HG03521 (cell line): ENCODE results near the gene ABCB4.

Source experiments
- ATAC-seq: cut with Tn5 transposase; IDR thresholded peaks from one replicate; pipeline ENCODE4 v1.9.1; 2021; ENCODE audit warnings: mild to moderate bottlenecking, moderate library complexity; ENCODE audit not compliant: unreplicated experiment

The ABCB4 gene

DNA sequence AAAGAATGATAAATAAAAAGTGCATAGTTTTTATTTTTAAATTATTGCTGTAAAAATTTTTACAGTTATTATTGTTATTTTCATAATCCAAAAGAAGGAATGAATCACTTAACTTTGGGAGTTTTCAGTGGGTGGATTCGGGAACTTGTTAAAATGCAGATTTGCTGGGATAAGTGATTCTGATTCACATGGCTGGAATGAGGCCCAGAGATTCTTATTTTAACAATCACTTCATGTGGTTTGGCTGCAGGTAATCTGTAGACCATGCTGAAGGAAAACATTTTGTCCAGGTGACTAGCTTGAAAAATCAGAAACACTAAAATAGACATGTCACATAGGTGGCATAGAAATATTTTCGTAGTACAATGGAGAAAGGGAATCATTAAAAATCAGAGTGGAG lies 116.1 kb downstream of the ABCB4 start:
- ATAC-seq: no peak

DNA sequence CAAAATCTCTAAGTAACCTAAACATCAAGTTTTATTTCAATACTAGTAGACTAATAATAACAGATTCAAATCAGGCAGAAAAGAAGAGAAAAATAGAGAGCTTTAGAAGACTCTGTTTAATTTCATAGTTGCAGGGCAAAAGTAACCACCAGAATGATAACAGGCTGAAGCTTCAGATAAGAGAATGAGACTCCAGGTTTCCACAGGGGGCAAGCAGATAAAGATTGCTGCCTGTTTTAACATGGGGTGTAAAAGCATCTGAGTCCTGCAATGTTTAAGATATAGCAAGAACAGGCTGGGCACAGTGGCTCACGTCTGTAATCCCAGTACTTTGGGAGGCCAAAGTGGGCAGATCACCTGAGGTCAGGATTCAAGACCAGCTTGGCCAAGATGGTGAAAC lies 119.0 kb downstream of the ABCB4 start:
- ATAC-seq: no peak

- ATAC-seq: no peak
Observed at GRCh38 chr7:87354749-87355148, 120.7 kb downstream of the ABCB4 start.
